GM20000 (cell line): Measurements from ENCODE around the gene CUX1.

ENCODE experiments used
- DNase-seq: peaks from one replicate; pipeline ENCODE4 v3.0.0; 2012; ENCODE audit warnings: low spot score
- TF ChIP-seq, protein P1 (sequence below): IDR thresholded peaks from 2 replicates; pipeline ENCODE4 v1.5.1; 2012; ENCODE audit warnings: mild to moderate bottlenecking, control low read depth; ENCODE audit errors: extremely low read depth, missing control alignments

The CUX1 gene

DNA sequence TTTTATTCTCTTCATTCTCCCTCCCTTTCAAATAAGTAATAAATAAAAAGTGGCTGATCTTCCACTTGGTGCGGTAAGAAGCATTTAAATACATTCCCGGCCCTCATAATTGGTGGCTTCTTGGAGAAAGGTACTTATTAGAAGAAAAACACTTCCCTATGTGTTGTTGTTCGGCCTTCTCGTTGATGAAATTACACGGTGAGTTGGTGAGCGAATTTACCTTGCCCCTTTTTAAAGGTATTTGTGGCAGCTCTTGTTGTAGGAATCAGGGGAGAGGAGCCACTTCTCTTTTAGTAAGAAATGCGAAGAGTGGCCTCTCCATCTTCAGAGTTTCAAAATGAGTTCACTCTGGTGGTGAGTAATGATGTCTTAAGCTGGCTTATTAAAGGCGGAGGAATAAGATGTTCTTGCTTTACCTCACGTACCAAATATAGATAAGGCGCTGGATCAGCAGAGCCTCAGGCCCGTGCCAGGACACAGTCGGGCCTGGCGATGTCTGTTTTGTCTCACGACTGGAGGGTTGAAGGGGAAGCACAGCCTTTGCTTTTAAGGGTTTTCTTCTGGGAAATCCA, 135.9 kb downstream of the CUX1 start:
- DNase-seq, result peak; percentile 73
- TF ChIP-seq, protein P1, sequence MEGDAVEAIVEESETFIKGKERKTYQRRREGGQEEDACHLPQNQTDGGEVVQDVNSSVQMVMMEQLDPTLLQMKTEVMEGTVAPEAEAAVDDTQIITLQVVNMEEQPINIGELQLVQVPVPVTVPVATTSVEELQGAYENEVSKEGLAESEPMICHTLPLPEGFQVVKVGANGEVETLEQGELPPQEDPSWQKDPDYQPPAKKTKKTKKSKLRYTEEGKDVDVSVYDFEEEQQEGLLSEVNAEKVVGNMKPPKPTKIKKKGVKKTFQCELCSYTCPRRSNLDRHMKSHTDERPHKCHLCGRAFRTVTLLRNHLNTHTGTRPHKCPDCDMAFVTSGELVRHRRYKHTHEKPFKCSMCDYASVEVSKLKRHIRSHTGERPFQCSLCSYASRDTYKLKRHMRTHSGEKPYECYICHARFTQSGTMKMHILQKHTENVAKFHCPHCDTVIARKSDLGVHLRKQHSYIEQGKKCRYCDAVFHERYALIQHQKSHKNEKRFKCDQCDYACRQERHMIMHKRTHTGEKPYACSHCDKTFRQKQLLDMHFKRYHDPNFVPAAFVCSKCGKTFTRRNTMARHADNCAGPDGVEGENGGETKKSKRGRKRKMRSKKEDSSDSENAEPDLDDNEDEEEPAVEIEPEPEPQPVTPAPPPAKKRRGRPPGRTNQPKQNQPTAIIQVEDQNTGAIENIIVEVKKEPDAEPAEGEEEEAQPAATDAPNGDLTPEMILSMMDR, result no peak

DNA sequence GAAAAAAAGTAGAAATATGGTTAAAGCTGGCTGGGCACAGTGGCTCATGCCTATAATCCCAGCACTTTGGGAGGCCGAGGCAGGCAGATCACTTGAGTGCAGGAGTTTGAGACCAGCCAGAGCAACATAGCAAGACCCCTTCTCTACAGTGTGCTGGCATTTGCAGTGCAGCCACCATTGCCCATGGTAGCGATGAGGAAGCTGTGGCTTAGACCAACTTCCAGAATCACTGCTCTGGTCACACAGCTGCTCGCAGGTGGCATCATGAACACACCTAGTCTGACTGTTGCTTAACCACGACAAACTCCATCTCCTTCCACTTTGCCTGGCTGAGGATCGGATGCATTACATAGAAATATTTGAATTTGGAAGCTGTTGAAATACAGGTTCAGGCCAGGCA, 137.1 kb downstream of the CUX1 start:
- DNase-seq, result no peak
- TF ChIP-seq, protein P1, result no peak

DNA sequence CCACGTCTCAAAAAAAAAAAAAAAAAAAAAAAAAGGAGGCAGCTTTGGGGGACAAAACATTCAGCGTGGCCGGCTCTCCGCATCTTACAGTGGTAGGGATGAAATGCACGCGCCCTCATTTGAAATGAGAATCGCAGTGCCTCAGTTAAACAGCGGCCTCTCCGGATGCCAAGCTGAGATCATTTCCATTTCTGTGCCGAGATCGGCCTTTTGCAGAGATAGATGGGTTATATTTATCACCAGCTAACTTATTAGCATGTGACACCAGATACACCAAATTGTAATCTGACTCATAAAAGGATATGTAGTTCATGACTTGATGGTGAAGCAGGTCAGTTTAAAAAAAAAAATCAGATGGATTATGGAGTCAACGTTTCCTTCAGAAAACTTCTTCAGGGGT, 138.7 kb downstream of the CUX1 start:
- no peak for DNase-seq
- TF ChIP-seq, protein P1, result no peak

DNA sequence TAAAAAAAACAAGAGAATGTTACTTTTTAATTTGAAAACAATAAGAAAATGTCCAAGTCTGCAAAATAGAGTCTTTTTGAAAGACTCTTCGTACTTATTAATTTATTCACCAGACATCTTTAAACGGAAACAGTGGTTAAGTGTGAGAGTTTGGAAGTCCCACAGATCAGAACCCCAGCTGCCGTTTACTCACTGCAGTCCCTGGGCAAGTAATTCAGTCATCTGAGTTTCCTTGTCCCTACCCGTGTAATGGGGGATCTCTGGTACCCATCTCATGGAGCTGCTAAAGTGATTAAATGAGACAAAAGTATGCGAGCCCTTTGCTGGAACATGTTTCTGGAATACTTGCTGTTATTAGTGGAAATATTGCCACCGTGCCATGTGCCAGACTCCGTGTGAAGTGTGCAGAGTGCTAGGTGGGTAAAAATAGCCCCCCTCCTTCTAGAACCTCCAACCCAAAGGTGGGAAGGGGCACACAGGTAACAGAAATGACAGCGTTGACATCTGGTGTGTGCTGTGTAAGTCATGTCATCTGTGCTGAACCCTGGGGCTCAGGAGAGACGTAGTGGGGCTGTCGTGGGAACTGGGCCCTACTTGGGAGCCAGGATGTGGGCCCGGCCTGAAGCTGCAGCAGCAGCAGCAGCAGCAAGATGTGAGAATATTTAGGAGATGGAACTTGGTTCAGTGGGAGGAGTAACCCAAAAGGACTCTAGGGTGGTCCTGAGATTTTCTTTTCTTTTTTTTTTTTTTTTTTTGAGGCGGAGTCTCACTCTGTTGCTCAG, 140.5 kb downstream of the CUX1 start:
- no peak for DNase-seq
- TF ChIP-seq, protein P1, result no peak

DNA sequence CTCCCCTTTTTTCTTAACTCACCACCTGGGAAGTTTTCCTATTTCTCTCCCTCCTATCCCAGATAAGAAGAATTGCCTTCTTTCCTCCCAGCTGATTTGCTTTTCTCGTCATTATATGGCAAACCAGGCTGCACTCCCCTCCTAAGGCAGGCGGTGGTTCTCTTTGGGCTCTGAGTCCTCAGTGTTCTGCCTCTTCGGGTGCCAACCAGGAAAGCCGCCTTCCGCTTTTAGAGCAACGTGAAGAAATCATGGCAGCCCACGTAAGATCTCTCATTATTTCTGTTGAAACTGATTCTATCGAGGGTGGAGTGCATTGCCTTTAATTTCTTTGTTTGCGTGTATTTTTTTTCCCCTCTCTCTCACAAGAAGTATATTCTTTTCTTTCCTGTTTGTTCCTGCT, 141.9 kb downstream of the CUX1 start:
- TF ChIP-seq, protein P1, result no peak
- no peak for DNase-seq

DNA sequence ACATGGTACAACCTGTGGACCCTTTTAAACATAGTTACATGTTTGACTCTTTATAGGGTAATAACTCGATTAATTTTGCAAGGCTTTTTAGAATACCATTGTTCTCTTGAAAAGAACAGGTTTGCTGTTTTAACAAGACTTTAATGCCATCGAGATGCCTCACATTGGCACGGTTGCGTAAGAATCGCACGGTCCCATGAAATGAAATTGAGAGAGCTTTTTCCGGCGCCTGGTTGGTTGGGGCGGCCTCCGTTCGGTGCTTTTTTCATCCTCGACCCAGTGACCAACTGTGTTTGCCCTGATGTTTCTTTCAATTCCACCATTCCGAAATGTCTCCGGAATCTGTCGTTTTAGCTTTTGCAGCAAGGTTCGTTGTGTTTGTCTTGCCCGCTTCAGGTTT, 142.4 kb downstream of the CUX1 start:
- no peak for DNase-seq
- TF ChIP-seq, protein P1, result no peak

DNA sequence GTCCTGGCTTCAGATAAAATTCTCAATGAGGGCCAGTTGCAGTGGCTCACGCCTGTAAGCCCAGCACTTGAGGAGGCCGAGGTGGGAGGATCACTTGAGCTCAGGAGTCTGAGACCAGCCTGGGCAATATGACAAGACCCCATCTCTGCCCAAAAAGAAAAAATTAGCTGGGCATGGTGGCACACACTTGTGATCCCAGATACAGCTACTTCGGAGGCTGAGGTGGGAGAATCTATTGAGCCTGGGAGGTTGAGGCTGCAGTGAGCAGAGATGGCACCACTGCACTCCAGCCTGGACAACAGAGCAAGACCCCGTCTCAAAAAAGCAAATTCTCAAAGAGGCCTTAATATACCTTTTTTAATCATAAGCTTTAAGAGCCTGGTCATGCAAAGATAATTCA, 142.9 kb downstream of the CUX1 start:
- TF ChIP-seq, protein P1, result no peak
- no peak for DNase-seq
